Stomach (tissue), 4 donors: ENCODE data around the gene PCYT2.

Source experiments
- CTCF ChIP-seq, 7 experiments: fragments of 450-650 bp in 4 of 7; fragments of 200-600 bp in 3 of 7; sonication (generic) in 3 of 7; IDR thresholded peaks; one replicate each; pipeline ENCODE4 v1.5.1; 2016 to 2019; ENCODE audit warnings: antibody characterized with exemption in 7 of 7, control low read depth in 2 of 7, mild to moderate bottlenecking in 1 of 7
- POLR2A ChIP-seq, 4 donors: fragments of 450-650 bp; IDR thresholded peaks; one replicate each; pipeline ENCODE4 v1.6.1; 2016; ENCODE audit warnings: antibody characterized with exemption in 4 of 4, control low read depth in 2 of 4, mild to moderate bottlenecking in 1 of 4, moderate library complexity in 1 of 4
- POLR2AphosphoS5 ChIP-seq, 3 donors: sonication (generic); formaldehyde crosslinking; IDR thresholded peaks; one replicate each; pipeline ENCODE4 v1.6.1; 2016; ENCODE audit warnings: antibody characterized with exemption in 3 of 3

- TF ChIP-seq POLR2A (IDR thresholded peaks at IDR 0.05) = no peak
- TF ChIP-seq CTCF (IDR thresholded peaks at IDR 0.05) = no peak
- no peak for TF ChIP-seq POLR2AphosphoS5 (IDR thresholded peaks at IDR 0.05)
Observed at GRCh38 chr17:81900181-81900820, 10.9 kb downstream of the PCYT2 start.
